NCI-H2029 (cell line): ENCODE measurements around the gene UPK1A.
"Not testable (repeated sequence)": the region's sequence is repeated elsewhere in the genome, so short reads cannot be mapped to it uniquely, and the experiment has no call there.

ENCODE experiments used
- DNase-seq: peaks from one replicate; lab custom pipeline; 2025; lab: John Stamatoyannopoulos, UW

The UPK1A gene

DNA sequence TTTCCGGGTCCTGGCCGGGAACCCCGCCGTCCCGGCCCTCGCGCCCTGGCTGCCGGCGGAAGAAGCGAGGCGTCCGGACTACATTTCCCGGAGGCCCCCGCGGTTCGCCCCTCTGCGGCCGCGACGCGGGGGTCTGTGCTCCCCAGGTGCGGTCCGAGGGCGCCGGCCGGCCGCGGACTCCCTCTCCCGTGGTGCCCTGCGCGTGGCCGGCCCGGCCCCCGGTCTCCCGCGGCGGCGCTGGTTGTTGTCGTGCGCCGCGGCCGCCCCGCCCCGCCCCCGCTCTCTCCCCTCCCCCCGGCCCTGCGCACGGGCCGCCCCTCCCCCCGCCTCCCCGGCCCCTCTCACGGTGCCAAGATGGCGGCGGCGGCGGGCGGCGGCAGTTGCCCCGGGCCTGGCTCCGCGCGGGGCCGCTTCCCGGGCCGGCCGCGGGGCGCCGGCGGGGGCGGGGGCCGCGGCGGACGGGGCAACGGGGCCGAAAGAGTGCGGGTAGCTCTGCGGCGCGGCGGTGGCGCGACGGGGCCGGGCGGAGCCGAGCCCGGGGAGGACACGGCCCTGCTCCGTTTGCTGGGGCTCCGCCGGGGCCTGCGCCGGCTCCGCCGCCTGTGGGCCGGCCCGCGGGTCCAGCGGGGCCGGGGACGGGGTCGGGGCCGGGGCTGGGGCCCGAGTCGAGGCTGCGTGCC lies 51.5 kb downstream of the UPK1A start, which contains the start of gene KMT2B:
KMT2B (plus strand) TSS at position 339 of the 680 bp plus-strand sequence; CDS start at position 355, 16 bp downstream.
- DNase-seq = no peak

- no peak for DNase-seq
Measured at GRCh38 chr19:35718345-35719041, 52.2 kb downstream of the UPK1A start.

- no peak for DNase-seq
Measured at GRCh38 chr19:35719402-35720162, 53.3 kb downstream of the UPK1A start.

DNA sequence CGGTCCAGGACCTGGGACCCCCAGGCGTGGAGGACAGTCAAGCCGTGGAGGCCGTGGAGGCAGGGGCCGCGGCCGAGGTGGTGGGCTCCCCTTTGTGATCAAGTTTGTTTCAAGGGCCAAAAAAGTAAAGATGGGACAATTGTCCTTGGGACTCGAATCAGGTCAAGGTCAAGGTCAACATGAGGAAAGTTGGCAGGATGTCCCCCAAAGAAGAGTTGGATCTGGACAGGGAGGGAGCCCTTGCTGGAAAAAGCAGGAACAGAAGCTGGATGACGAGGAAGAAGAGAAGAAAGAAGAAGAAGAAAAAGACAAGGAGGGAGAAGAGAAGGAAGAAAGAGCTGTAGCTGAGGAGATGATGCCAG lies 53.8 kb downstream of the UPK1A start:
- no peak for DNase-seq

DNA sequence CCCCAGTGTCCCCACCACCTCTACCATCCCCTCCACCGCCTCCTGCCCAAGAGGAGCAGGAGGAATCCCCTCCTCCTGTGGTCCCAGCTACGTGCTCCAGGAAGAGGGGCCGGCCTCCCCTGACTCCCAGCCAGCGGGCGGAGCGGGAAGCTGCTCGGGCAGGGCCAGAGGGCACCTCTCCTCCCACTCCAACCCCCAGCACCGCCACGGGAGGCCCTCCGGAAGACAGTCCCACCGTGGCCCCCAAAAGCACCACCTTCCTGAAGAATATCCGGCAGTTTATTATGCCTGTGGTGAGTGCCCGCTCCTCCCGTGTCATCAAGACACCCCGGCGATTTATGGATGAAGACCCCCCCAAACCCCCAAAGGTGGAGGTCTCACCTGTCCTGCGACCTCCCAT lies 54.3 kb downstream of the UPK1A start:
- no peak for DNase-seq

DNA sequence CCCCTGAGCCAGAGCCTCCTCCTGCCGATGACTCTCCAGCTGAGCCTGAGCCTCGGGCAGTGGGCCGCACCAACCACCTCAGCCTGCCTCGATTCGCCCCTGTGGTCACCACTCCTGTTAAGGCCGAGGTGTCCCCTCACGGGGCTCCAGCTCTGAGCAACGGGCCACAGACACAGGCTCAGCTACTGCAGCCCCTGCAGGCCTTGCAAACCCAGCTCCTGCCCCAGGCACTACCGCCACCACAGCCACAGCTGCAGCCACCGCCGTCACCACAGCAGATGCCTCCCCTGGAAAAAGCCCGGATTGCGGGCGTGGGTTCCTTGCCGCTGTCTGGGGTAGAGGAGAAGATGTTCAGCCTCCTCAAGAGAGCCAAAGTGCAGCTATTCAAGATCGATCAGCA lies 55.1 kb downstream of the UPK1A start:
- no peak for DNase-seq

GRCh38 chr19:35722461-35722860 lies 56.1 kb downstream of the UPK1A start:
- DNase-seq = no peak

DNA sequence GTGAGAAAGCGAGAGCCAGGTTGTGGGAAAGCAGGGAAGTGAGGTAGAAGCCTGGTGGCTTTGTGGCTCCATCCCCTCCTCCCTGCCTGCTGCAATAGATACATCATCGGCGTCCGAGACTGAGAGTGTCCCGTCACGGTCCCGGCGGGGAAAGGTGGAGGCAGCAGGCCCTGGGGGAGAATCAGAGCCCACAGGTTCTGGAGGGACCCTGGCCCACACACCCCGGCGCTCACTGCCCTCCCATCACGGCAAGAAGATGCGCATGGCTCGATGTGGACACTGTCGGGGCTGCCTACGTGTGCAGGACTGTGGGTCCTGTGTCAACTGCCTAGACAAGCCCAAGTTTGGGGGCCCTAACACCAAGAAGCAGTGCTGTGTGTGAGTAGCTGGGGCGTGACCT lies 56.6 kb downstream of the UPK1A start:
- DNase-seq = no peak

DNA sequence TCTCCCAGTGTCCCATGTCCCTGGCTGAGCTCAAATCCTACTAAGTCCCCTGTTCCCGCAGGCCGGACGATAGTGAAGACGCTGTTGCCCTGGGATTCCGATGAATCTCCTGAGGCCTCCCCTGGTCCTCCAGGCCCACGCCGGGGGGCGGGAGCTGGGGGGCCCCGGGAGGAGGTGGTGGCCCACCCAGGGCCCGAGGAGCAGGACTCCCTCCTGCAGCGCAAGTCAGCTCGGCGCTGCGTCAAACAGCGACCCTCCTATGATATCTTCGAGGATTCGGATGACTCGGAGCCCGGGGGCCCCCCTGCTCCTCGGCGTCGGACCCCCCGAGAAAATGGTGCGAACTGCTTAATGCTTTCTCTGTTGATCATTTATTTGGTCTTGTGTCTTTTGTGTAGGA lies 57.4 kb downstream of the UPK1A start:
- no peak for DNase-seq

DNA sequence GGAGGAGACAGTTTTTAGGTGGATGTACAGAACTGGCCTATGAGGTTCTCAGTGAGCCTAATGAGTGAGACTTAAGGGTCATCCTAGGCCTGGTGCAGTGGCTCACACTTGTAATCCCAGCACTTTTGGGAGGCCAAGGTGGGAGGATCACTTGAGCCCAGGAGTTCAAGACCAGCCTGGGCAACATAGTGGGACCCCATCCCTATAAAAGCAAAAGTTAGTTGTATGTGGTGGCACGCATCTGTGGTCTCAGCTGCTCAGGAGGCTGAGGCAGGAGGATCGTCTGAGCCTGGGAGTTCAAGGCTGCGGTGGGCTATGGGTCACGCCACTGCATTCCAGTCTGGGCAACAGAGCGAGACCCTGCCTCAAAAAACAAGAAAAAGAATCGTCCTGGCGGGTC lies 57.8 kb downstream of the UPK1A start:
- not testable (repeated sequence) for DNase-seq

- DNase-seq = no peak
Measured at GRCh38 chr19:35724560-35724959, 58.2 kb downstream of the UPK1A start.

DNA sequence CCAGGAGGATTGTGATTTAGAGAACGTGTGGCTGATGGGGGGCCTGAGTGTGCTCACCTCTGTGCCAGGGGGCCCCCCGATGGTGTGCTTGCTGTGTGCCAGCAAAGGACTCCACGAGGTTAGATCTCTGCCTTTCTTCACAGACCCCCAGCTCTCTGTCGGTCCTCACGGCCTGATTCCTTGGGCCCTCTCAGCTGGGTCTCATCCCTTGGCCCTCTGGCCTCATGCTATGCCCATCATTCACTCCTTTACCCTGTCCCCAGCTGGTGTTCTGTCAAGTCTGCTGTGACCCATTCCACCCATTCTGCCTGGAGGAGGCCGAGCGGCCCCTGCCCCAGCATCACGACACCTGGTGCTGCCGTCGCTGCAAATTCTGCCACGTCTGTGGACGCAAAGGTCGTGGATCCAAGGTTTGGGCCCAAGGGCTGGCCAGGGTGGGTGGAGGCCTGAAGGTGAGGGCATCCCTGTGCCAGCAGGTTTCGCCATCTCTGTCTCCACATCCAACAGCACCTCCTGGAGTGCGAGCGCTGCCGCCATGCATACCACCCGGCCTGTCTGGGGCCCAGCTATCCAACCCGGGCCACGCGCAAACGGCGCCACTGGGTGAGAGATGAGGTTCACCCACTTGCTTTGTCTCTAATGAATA lies 59.0 kb downstream of the UPK1A start:
- DNase-seq = no peak

DNA sequence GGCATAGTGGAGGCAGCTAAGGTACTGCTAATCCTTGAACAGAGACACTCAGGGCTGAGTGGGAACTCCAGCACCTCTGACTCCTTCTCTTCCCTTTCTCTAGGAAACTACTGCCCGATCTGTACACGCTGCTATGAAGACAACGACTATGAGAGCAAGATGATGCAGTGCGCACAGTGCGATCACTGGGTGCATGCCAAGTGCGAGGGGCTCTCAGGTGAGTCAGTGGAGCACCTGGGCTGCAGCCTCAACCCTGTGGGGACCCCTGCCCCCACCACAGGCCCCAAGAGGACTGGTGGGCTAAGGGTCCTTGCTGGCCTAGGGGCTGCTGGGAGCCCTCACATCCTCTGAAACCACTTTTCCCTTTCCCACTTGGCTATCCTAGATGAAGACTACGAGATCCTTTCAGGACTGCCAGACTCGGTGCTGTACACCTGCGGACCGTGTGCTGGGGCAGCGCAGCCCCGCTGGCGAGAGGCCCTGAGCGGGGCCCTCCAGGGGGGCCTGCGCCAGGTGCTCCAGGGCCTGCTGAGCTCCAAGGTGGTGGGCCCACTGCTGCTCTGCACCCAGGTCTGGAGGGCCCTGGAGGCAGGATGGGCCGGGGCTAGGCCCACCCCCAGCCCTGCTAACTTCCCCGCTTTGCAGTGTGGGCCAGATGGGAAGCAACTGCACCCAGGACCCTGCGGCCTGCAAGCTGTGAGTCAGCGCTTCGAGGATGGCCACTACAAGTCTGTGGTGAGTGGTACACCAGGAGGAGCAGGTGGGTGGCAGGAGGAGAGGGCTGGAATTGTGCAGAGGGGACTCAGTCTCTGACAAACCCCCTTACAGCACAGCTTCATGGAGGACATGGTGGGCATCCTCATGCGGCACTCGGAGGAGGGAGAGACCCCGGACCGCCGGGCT lies 61.0 kb downstream of the UPK1A start:
- DNase-seq = no peak
